ENCODE measurements around the gene ZNF71. TPM values are rescaled to one million over a fixed set of nuclear protein-coding genes. Genes with fewer than 3 reads are reported as not detected.

ZNF71 gene
- total RNA-seq, 1 experiment from 2014 or later, result 1.8 TPM

DNA sequence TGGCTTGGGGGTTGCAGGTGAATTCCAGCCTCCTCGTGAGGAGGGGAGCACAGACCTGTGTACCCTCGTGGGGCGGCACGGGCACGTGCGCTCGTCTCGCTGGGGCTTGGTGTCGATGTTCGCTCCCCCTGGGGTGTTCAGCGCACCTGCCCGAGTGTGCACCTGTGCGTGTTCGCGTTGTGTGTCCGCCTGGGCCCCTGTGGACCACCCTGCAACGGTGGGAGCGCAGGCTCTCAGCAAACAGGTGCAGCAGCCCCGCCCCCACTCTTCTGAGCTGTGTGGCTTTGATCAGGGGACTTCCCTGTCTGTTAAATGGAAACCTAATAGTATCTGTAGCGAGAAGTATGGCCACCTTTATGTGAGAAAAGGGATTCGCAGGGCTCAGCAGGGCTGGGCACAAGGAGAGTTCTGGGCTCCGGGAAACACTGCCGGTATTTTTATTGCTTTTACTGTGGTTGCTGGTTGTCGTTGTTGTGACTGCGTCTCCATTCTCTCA lies 48.4 kb downstream of the ZNF71 start:
- Mint-ChIP-seq H3K36me3 (ENCODE audit: insufficient read depth, unreplicated experiment) (no peaks in the 10 kb centered on the region), H3K27me3 (ENCODE audit: unreplicated experiment) (no peaks in the 10 kb centered on the region), H3K4me1 (ENCODE audit: low read depth, unreplicated experiment) (no peaks in the 10 kb centered on the region), H3K9me3 (ENCODE audit: low read depth, unreplicated experiment) (peaks cover 37% of the 10 kb centered on the region), H3K4me3 (ENCODE audit: low read depth, unreplicated experiment) (no peak overlapping the region), H3K27ac (ENCODE audit: unreplicated experiment) (no peak overlapping the region)
- no peak for DNase-seq
- no TSS peak for BruUV-seq (replicated peaks)
- CTCF ChIA-PET, result no interaction called here
- intact Hi-C loops (cut with micrococcal nuclease; ENCODE audit: unreplicated experiment), result no loop called here
- TF ChIP-seq, protein P1, sequence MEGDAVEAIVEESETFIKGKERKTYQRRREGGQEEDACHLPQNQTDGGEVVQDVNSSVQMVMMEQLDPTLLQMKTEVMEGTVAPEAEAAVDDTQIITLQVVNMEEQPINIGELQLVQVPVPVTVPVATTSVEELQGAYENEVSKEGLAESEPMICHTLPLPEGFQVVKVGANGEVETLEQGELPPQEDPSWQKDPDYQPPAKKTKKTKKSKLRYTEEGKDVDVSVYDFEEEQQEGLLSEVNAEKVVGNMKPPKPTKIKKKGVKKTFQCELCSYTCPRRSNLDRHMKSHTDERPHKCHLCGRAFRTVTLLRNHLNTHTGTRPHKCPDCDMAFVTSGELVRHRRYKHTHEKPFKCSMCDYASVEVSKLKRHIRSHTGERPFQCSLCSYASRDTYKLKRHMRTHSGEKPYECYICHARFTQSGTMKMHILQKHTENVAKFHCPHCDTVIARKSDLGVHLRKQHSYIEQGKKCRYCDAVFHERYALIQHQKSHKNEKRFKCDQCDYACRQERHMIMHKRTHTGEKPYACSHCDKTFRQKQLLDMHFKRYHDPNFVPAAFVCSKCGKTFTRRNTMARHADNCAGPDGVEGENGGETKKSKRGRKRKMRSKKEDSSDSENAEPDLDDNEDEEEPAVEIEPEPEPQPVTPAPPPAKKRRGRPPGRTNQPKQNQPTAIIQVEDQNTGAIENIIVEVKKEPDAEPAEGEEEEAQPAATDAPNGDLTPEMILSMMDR (IDR thresholded peaks at IDR 0.05; ENCODE audit: unreplicated experiment), result no peak

DNA sequence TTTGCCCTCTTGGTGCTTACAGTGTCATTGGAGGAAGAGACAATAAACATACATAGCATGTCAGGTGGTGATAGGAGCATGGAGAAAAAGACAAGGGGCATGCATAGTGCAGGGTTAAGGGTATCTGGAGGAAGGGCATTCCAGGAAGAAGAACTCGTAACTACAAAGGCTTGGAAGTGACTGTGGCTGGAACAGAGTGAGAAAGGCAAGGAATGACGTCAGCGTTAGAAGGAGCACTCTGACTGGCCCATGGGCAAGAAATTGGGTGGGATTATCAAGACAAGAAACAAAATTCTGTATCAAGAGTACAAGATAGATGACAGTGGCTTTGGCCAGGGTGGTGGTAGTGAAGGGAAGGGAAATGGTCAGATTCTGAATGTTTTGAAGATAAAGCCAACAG lies 59.0 kb downstream of the ZNF71 start:
- Mint-ChIP-seq H3K27me3 (ENCODE audit: unreplicated experiment) (no peaks in the 10 kb centered on the region), H3K27ac (ENCODE audit: unreplicated experiment) (no peak overlapping the region), H3K9me3 (ENCODE audit: low read depth, unreplicated experiment) (peaks cover 17% of the 10 kb centered on the region), H3K4me3 (ENCODE audit: low read depth, unreplicated experiment) (no peak overlapping the region), H3K4me1 (ENCODE audit: low read depth, unreplicated experiment) (no peaks in the 10 kb centered on the region), H3K36me3 (ENCODE audit: insufficient read depth, unreplicated experiment) (no peaks in the 10 kb centered on the region)
- TF ChIP-seq, protein P1 (IDR thresholded peaks at IDR 0.05; ENCODE audit: unreplicated experiment), result no peak
- CTCF ChIA-PET, result no interaction called here
- no TSS peak for BruUV-seq (replicated peaks)
- no peak for DNase-seq
- intact Hi-C loops (cut with micrococcal nuclease; ENCODE audit: unreplicated experiment), result no loop called here

- Mint-ChIP-seq H3K27ac (ENCODE audit: unreplicated experiment) (no peak overlapping the region), H3K9me3 (ENCODE audit: low read depth, unreplicated experiment) (peaks cover 9% of the 10 kb centered on the region), H3K36me3 (ENCODE audit: insufficient read depth, unreplicated experiment) (no peaks in the 10 kb centered on the region), H3K4me1 (ENCODE audit: low read depth, unreplicated experiment) (no peaks in the 10 kb centered on the region), H3K4me3 (ENCODE audit: low read depth, unreplicated experiment) (no peak overlapping the region), H3K27me3 (ENCODE audit: unreplicated experiment) (no peaks in the 10 kb centered on the region)
- intact Hi-C loops (cut with micrococcal nuclease; ENCODE audit: unreplicated experiment), result no loop called here
- BruUV-seq (replicated peaks), result no TSS peak
- CTCF ChIA-PET, result no interaction called here
- no peak for DNase-seq
- TF ChIP-seq, protein P1 (IDR thresholded peaks at IDR 0.05; ENCODE audit: unreplicated experiment), result no peak
Measured at GRCh38 chr19:56660381-56661107, 65.4 kb downstream of the ZNF71 start.

- H3K4me1 Mint-ChIP-seq (ENCODE audit: low read depth, unreplicated experiment), result no peaks in the 10 kb centered on the region
- CTCF ChIA-PET, result no interaction called here
- no peak for DNase-seq
- no peak overlapping the region for H3K4me3 Mint-ChIP-seq (ENCODE audit: low read depth, unreplicated experiment)
- no peaks in the 10 kb centered on the region for H3K36me3 Mint-ChIP-seq (ENCODE audit: insufficient read depth, unreplicated experiment)
- H3K9me3 Mint-ChIP-seq (ENCODE audit: low read depth, unreplicated experiment), result peaks cover 9% of the 10 kb centered on the region
- intact Hi-C loops (cut with micrococcal nuclease; ENCODE audit: unreplicated experiment), result no loop called here
- no TSS peak for BruUV-seq (replicated peaks)
- TF ChIP-seq, protein P1 (IDR thresholded peaks at IDR 0.05; ENCODE audit: unreplicated experiment), result no peak
- no peaks in the 10 kb centered on the region for H3K27me3 Mint-ChIP-seq (ENCODE audit: unreplicated experiment)
- H3K27ac Mint-ChIP-seq (ENCODE audit: unreplicated experiment), result no peak overlapping the region
Measured at GRCh38 chr19:56661248-56661647, 66.1 kb downstream of the ZNF71 start.

Data from Calu3 (cell line).